Panc1 (cell line): ENCODE results near the gene MBD6. TPM values are rescaled to one million over a fixed set of nuclear protein-coding genes. Genes with fewer than 3 reads are reported as not detected.
A peak's percentile ranks its signal among the peaks of the same experiment; 100 is the strongest.
"Not testable (repeated sequence)": the region's sequence is repeated elsewhere in the genome, so short reads cannot be mapped to it uniquely, and the experiment has no call there.

Experiments used
- ATAC-seq: fragments of 200-7000 bp; cut with Tn5 transposase; 2 replicates; pipeline ENCODE4 v1.9.1; 2020; ENCODE audit warnings: mild to moderate bottlenecking, moderate library complexity
- BruUV-seq: library from RNA; stranded (reverse); fragments of 400-500 nt; replicated peaks from 2 replicates; lab custom pipeline; 2021; lab: Mats Ljungman, UMichigan
- CTCF ChIA-PET: fragments of 300-600 bp; sonication (Branson Sonifier 250); formaldehyde crosslinking; loops from one replicate; lab custom pipeline; 2022; ENCODE audit warnings: antibody characterized with exemption; lab: Charles Lee
- POLR2A ChIA-PET: fragments of 300-600 bp; sonication (Branson Sonifier 250); formaldehyde crosslinking; loops from one replicate; lab custom pipeline; 2022; ENCODE audit warnings: antibody characterized with exemption; lab: Charles Lee
- DNase-seq: peaks from one replicate; pipeline ENCODE4 v3.0.0-alpha.2; 2010; ENCODE audit warnings: low read depth, low spot score
- H3K27ac ChIP-seq: 2 replicates; pipeline ENCODE4 v1.5.1; 2011; ENCODE audit warnings: mild to moderate bottlenecking, low read length, inconsistent platforms
- H3K27me3 ChIP-seq: fragments of 200-500 bp; sonication (Bioruptor generic); 2 replicates; pipeline ENCODE4 v1.6.0; 2014; ENCODE audit warnings: low read length, inconsistent platforms; ENCODE audit not compliant: control insufficient read depth, insufficient read depth
- H3K36me3 ChIP-seq: fragments of 200-500 bp; sonication (Bioruptor generic); 2 replicates; pipeline ENCODE4 v1.5.1; 2014; ENCODE audit warnings: inconsistent platforms, mild to moderate bottlenecking, low read length, moderate library complexity; ENCODE audit not compliant: control insufficient read depth, insufficient read depth
- H3K4me1 ChIP-seq: 2 replicates; pipeline ENCODE4 v1.5.1; 2011; ENCODE audit warnings: inconsistent platforms, mild to moderate bottlenecking, low read length, moderate library complexity; ENCODE audit not compliant: control insufficient read depth, insufficient read depth
- H3K4me3 ChIP-seq, 2 experiments: 2 replicates each; pipeline ENCODE4 v1.5.1; 2011 to 2012; ENCODE audit warnings: low read depth in 2 of 2, low read length in 2 of 2, mild to moderate bottlenecking in 2 of 2, inconsistent platforms in 1 of 2, moderate library complexity in 1 of 2
- H3K9me3 ChIP-seq: fragments of 200-500 bp; sonication (Bioruptor generic); 2 replicates; pipeline ENCODE4 v1.5.1; 2014; ENCODE audit warnings: low read depth, mild to moderate bottlenecking, inconsistent platforms, low read length, moderate library complexity; ENCODE audit not compliant: control insufficient read depth, insufficient read depth
- POLR2AphosphoS5 ChIP-seq: IDR thresholded peaks from 2 replicates; pipeline ENCODE4 v1.6.1; 2012; ENCODE audit warnings: mild to moderate bottlenecking, low read depth, low read length, moderate library complexity
- REST ChIP-seq, 2 experiments: IDR thresholded peaks; 2 replicates each; pipeline ENCODE4 v1.6.1; 2011 to 2012; ENCODE audit warnings: low read depth in 2 of 2, control low read depth in 1 of 2, low read length in 1 of 2, mild to moderate bottlenecking in 1 of 2, moderate library complexity in 1 of 2; ENCODE audit not compliant: insufficient read depth in 1 of 2
- SIN3A ChIP-seq: IDR thresholded peaks from 2 replicates; pipeline ENCODE4 v1.6.1; 2012; ENCODE audit warnings: low read depth, mild to moderate bottlenecking, low read length, moderate library complexity, borderline replicate concordance; ENCODE audit not compliant: insufficient read depth
- TCF7L2 ChIP-seq: IDR thresholded peaks from 2 replicates; pipeline ENCODE4 v1.6.1; 2011; ENCODE audit warnings: mild to moderate bottlenecking, low read depth, low read length, inconsistent platforms
- in situ Hi-C: cut with HindIII; loops from 2 replicates; pipeline ENCODE4 v1.10.0; 2016; ENCODE audit warnings: low sequenced_read_pairs, low pct_unique_long_range_greater_than_20kb
- intact Hi-C: fragments of 100-400 bp; cut with micrococcal nuclease; formaldehyde crosslinking; loops from one replicate; pipeline ENCODE4 v1.10.0; 2022; ENCODE audit not compliant: unreplicated experiment
- total RNA-seq: library from RNA; stranded (reverse); gene quantifications from one replicate; pipeline ENCODE4 v1.2.1, GENCODE V29; 2021; ENCODE audit not compliant: unreplicated experiment
- TF ChIP-seq, protein P1 (sequence below): fragments of 450-650 bp; IDR thresholded peaks from 2 replicates; pipeline ENCODE4 v1.5.1; 2017; ENCODE audit warnings: mild to moderate bottlenecking

The MBD6 gene
- total RNA-seq, 1 experiment from 2014 or later = 115 TPM

GRCh38 chr12:57517718-57518117 lies 4.9 kb upstream of the MBD6 start:
- Histone ChIP-seq H3K36me3 (peaks cover 17% of the 10 kb centered on the region), H3K4me1 (peaks cover 49% of the 10 kb centered on the region), H3K4me3 (peak overlapping the region; percentile 88 to 98), H3K27ac (peak overlapping the region; percentile 96)
- POLR2A ChIA-PET = interaction anchor here (0.7 kb wide), 1 partner anchor 474 kb away, joined by 4 read pairs; no protein-coding TSS in a partner anchor
- ATAC-seq, BruUV-seq, H3K9me3 ChIP-seq, in situ Hi-C loops, H3K27me3 ChIP-seq, intact Hi-C loops, DNase-seq: not testable (repeated sequence)
- peak; percentile 47 for TF ChIP-seq POLR2AphosphoS5
- CTCF ChIA-PET = interaction anchor here (0.6 kb wide), 1 partner anchor 116 kb away, joined by 3 read pairs; no protein-coding TSS in a partner anchor

- no peaks in the 10 kb centered on the region for H3K27me3 ChIP-seq
- H3K27ac ChIP-seq = peak overlapping the region; percentile 96
- peak overlapping the region; percentile 88 to 98 for H3K4me3 ChIP-seq
- DNase-seq (no peak), ATAC-seq (no peak)
- H3K36me3 ChIP-seq = peaks cover 18% of the 10 kb centered on the region
- intact Hi-C loops (no loop called here), in situ Hi-C loops (no loop called here)
- H3K9me3 ChIP-seq = no peaks in the 10 kb centered on the region
- H3K4me1 ChIP-seq = peaks cover 49% of the 10 kb centered on the region
- TF ChIP-seq, protein P1, sequence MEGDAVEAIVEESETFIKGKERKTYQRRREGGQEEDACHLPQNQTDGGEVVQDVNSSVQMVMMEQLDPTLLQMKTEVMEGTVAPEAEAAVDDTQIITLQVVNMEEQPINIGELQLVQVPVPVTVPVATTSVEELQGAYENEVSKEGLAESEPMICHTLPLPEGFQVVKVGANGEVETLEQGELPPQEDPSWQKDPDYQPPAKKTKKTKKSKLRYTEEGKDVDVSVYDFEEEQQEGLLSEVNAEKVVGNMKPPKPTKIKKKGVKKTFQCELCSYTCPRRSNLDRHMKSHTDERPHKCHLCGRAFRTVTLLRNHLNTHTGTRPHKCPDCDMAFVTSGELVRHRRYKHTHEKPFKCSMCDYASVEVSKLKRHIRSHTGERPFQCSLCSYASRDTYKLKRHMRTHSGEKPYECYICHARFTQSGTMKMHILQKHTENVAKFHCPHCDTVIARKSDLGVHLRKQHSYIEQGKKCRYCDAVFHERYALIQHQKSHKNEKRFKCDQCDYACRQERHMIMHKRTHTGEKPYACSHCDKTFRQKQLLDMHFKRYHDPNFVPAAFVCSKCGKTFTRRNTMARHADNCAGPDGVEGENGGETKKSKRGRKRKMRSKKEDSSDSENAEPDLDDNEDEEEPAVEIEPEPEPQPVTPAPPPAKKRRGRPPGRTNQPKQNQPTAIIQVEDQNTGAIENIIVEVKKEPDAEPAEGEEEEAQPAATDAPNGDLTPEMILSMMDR = no peak
- TF ChIP-seq POLR2AphosphoS5 = no peak; the same call in 1 of the 2 replicates
- TF ChIP-seq TCF7L2 = no peak
- TF ChIP-seq REST (IDR thresholded peaks at IDR 0.05; ENCODE audit: insufficient read depth in 1 of 2, low read depth in 2 of 2, low read length in 1 of 2) = no peak
- TF ChIP-seq SIN3A = no peak
- ChIA-PET CTCF (interaction anchor here (0.6 kb wide), 1 partner anchor 116 kb away, joined by 3 read pairs; no protein-coding TSS in a partner anchor), POLR2A (no interaction called here)
- BruUV-seq = no TSS peak
Observed at GRCh38 chr12:57518176-57518919, 4.3 kb upstream of the MBD6 start.
